Neuronal stem cell (in vitro differentiated cells): Measurements from ENCODE around the gene CYP27A1.

Experiments
- DNase-seq: peaks from one replicate; pipeline ENCODE4 v3.0.0-alpha.2; 2013; ENCODE audit warnings: low spot score
- H2AFZ ChIP-seq: one replicate; pipeline ENCODE4 v1.6.1; 2013; ENCODE audit warnings: mild to moderate bottlenecking, low read length, inconsistent platforms
- H2AK5ac ChIP-seq: 2 replicates; pipeline ENCODE4 v1.6.1; 2013; ENCODE audit warnings: low read depth, mild to moderate bottlenecking, inconsistent platforms, low read length, moderate library complexity, mixed read lengths
- H2BK120ac ChIP-seq: 2 replicates; pipeline ENCODE4 v1.6.1; 2013; ENCODE audit warnings: low read depth, mild to moderate bottlenecking, inconsistent platforms, low read length, moderate library complexity, mixed read lengths
- H2BK12ac ChIP-seq: one replicate; pipeline ENCODE4 v1.6.1; 2013; ENCODE audit warnings: low read length, inconsistent platforms
- H2BK15ac ChIP-seq: 2 replicates; pipeline ENCODE4 v1.6.1; 2013; ENCODE audit warnings: mild to moderate bottlenecking, low read length, inconsistent platforms, mixed read lengths
- H2BK5ac ChIP-seq: one replicate; pipeline ENCODE4 v1.6.1; 2013; ENCODE audit warnings: inconsistent platforms, mild to moderate bottlenecking, low read length, moderate library complexity
- H3K14ac ChIP-seq: one replicate; pipeline ENCODE4 v1.6.1; 2013; ENCODE audit warnings: low read length, inconsistent platforms
- H3K18ac ChIP-seq: 2 replicates; pipeline ENCODE4 v1.6.1; 2013; ENCODE audit warnings: low read length, inconsistent platforms
- H3K23ac ChIP-seq: 2 replicates; pipeline ENCODE4 v1.6.1; 2013; ENCODE audit warnings: low read depth, mild to moderate bottlenecking, mixed read lengths, low read length, inconsistent platforms; ENCODE audit not compliant: poor library complexity
- H3K27ac ChIP-seq: replicated peaks from 3 replicates; pipeline ENCODE4 v1.5.1; 2013; ENCODE audit warnings: low read length, inconsistent platforms
- H3K27me3 ChIP-seq, 3 experiments: 2 replicates each; pipeline ENCODE4 v1.6.1; 2013; ENCODE audit warnings: low read length in 3 of 3, mild to moderate bottlenecking in 2 of 3, inconsistent platforms in 1 of 3, low read depth in 1 of 3, mixed read lengths in 1 of 3, moderate library complexity in 1 of 3; ENCODE audit not compliant: control insufficient read depth in 3 of 3, insufficient read depth in 3 of 3
- H3K36me3 ChIP-seq, 2 donors: replicated peaks in 1 of 2; 2 replicates each; pipeline ENCODE4 v1.6.1; 2013; ENCODE audit warnings: low read length in 2 of 2; ENCODE audit not compliant: control insufficient read depth in 2 of 2, insufficient read depth in 2 of 2
- H3K4ac ChIP-seq: 2 replicates; pipeline ENCODE4 v1.6.1; 2013; ENCODE audit warnings: inconsistent platforms, mild to moderate bottlenecking, low read length, moderate library complexity
- H3K4me1 ChIP-seq, 2 donors: 1 replicate in 1 of 2; 2 replicates in 1 of 2; pipeline ENCODE4 v1.6.1; 2013; ENCODE audit warnings: low read length in 2 of 2, low read depth in 1 of 2; ENCODE audit not compliant: control insufficient read depth in 2 of 2, insufficient read depth in 1 of 2
- H3K4me2 ChIP-seq: one replicate; pipeline ENCODE4 v1.6.1; 2013; ENCODE audit warnings: mild to moderate bottlenecking, low read length, inconsistent platforms; ENCODE audit not compliant: insufficient read depth, poor library complexity, severe bottlenecking
- H3K4me3 ChIP-seq, 2 donors: 2 replicates each; pipeline ENCODE4 v1.5.1; 2013; ENCODE audit warnings: low read length in 2 of 2, mild to moderate bottlenecking in 2 of 2, inconsistent platforms in 1 of 2, moderate library complexity in 1 of 2
- H3K79me1 ChIP-seq: one replicate; pipeline ENCODE4 v1.6.1; 2013; ENCODE audit warnings: low read depth, mild to moderate bottlenecking, inconsistent platforms, low read length, moderate library complexity
- H3K9ac ChIP-seq: one replicate; pipeline ENCODE4 v1.6.1; 2013; ENCODE audit warnings: mild to moderate bottlenecking, low read depth, low read length, inconsistent platforms; ENCODE audit not compliant: poor library complexity
- H3K9me3 ChIP-seq, 2 donors: replicated peaks in 1 of 2; 2 replicates each; pipeline versions ENCODE3 to v1.6.1; 2013; ENCODE audit warnings: low read length in 2 of 2, mild to moderate bottlenecking in 2 of 2, inconsistent platforms in 1 of 2, low read depth in 1 of 2, mixed read lengths in 1 of 2, moderate library complexity in 1 of 2; ENCODE audit not compliant: control insufficient read depth in 2 of 2, insufficient read depth in 1 of 2
- H4K8ac ChIP-seq: one replicate; pipeline ENCODE4 v1.6.1; 2013; ENCODE audit warnings: low read depth, mild to moderate bottlenecking, inconsistent platforms, low read length, moderate library complexity
- H4K91ac ChIP-seq: one replicate; pipeline ENCODE4 v1.6.1; 2013; ENCODE audit warnings: low read length, low read depth, mild to moderate bottlenecking, inconsistent platforms; ENCODE audit not compliant: poor library complexity
- WGBS, 2 donors: extraction: QIAGEN DNeasy Blood & Tissue Kit; methylation state at CpG; one replicate each; pipeline ENCODE4 v1.1.7; 2013; ENCODE audit warnings: missing lambda C conversion rate in 2 of 2, mixed read lengths in 1 of 2; ENCODE audit not compliant: insufficient read length in 2 of 2, insufficient replicate concordance in 1 of 2; ENCODE audit errors: extremely low coverage in 2 of 2; 5-methylcytosine and 5-hydroxymethylcytosine counted together

The CYP27A1 gene

DNA sequence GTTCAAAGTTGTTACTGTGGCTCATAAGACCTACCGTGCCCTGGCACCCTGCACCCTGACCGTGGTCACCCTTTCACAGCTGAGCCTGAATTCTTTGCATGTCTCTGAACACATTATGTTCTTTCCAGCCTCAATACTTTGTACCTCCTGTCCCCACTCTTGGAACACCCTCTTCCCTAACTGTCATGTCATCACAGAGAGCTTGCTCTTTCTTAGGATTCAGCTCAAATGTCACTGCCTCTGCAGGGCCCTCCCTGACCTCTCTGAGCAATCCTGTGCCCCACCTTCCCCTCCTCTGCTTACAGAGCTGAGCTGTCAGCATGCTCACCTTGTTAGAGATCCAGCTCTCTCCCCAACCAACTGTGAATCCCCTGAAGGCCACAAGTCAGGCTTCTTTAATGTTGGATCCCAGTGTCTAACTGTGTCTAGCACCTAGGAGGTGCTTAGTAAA is 34.6 kb downstream of the CYP27A1 start:
- Histone ChIP-seq H3K4me1 (no peaks in the 10 kb centered on the region), H3K79me1 (no peaks in the 10 kb centered on the region), H3K14ac (peak overlapping the region; percentile 47), H2BK15ac (no peak overlapping the region), H2BK120ac (no peak overlapping the region), H2BK12ac (no peak overlapping the region), H3K36me3 (no peaks in the 10 kb centered on the region), H2AK5ac (no peak overlapping the region), H4K8ac (no peak overlapping the region), H2AFZ (no peak overlapping the region), H3K27me3 (peaks cover 0 to 2% (median 0%) of the 10 kb centered on the region in 3 experiments), H3K4me3 (no peak overlapping the region), H3K9ac (no peak overlapping the region), H3K18ac (no peak overlapping the region), H2BK5ac (no peak overlapping the region), H3K4me2 (no peak overlapping the region), H3K4ac (no peak overlapping the region), H3K23ac (no peak overlapping the region), H3K9me3 (no peaks in the 10 kb centered on the region), H3K27ac (no peak overlapping the region), H4K91ac (no peak overlapping the region)
- WGBS, 2 donors, result no CpG with 5 or more reads among the region's 2 CpGs
- DNase-seq, result no peak

DNA sequence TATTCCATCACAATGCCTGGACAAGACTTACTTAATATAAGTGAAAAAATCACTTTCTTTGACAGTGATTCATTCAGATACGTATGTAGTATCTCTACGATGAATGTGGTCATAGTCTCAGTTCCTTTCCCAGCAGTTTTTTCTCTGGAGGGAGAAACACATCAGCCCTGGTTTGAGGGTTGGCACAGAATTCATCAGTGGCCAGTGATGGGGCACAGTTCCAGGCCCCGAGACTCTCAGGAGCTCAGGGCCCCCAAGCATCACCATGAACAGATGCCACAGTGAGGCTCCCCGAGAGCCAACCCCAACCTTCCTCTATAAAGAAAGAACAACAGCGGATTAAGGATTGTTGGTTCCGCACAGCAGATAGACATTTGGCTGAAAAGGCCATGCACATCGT is 37.1 kb downstream of the CYP27A1 start:
- Histone ChIP-seq H2BK15ac (no peak overlapping the region), H3K27ac (no peak overlapping the region), H3K23ac (no peak overlapping the region), H3K4ac (no peak overlapping the region), H3K9me3 (no peaks in the 10 kb centered on the region), H2AFZ (no peak overlapping the region), H2BK5ac (no peak overlapping the region), H3K4me2 (no peak overlapping the region), H2BK12ac (no peak overlapping the region), H4K91ac (no peak overlapping the region), H2BK120ac (no peak overlapping the region), H3K27me3 (peaks cover 0 to 12% (median 0%) of the 10 kb centered on the region in 3 experiments), H4K8ac (no peak overlapping the region), H3K14ac (no peak overlapping the region), H2AK5ac (no peak overlapping the region), H3K4me1 (no peaks in the 10 kb centered on the region), H3K9ac (no peak overlapping the region), H3K18ac (no peak overlapping the region), H3K36me3 (no peaks in the 10 kb centered on the region), H3K79me1 (no peaks in the 10 kb centered on the region), H3K4me3 (no peak overlapping the region)
- DNase-seq, result no peak
- no CpG with 5 or more reads among the region's 7 CpGs for WGBS, 2 donors

DNA sequence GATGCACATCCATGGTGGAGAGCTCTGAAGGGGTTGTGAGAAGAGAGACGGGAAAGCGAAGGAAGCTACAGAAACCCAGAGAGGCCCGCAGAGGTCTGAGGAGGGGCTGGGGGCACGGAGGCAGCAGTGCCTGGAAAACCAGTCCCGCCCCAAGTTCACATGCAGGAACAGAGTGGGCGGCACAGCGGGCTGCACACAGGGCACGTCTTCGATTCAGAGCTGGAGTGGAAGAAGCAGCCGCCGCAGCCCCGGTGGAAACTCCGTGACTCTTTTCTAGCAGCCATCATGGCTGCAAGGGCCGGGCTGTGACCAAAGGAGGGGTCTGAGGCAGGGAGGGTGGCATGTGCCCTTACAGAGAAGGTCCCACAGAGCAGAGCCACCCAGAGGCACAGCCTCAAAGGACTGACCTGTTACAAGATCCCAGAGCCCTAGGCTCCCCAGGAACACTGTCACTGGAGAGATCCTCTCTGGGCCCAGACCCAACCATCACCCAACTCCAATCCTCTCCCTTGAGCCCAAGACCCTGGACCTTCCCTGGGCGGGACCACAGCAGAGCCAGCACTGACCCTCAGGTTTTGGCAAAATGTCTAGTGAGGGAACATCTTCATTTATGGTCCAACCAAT is 38.9 kb downstream of the CYP27A1 start:
- H3K79me1 ChIP-seq, result no peaks in the 10 kb centered on the region
- peak overlapping the region; percentile 32 for H3K23ac ChIP-seq
- H3K27ac ChIP-seq, result no peak overlapping the region
- no peak overlapping the region for H3K14ac ChIP-seq
- H3K4ac ChIP-seq, result no peak overlapping the region
- no peak overlapping the region for H2BK5ac ChIP-seq
- no peak overlapping the region for H3K4me2 ChIP-seq
- no peak overlapping the region for H4K8ac ChIP-seq
- no peak overlapping the region for H2AFZ ChIP-seq
- H4K91ac ChIP-seq, result no peak overlapping the region
- H3K36me3 ChIP-seq, result no peaks in the 10 kb centered on the region
- H2AK5ac ChIP-seq, result no peak overlapping the region
- no peak overlapping the region for H2BK12ac ChIP-seq
- no peak overlapping the region for H3K4me3 ChIP-seq
- no peaks in the 10 kb centered on the region for H3K4me1 ChIP-seq
- H3K18ac ChIP-seq, result no peak overlapping the region
- no peak overlapping the region for H2BK120ac ChIP-seq
- no peak overlapping the region for H2BK15ac ChIP-seq
- DNase-seq, result no peak
- H3K27me3 ChIP-seq, result peaks cover 0 to 10% (median 0%) of the 10 kb centered on the region in 3 experiments
- WGBS, 2 donors, result no CpG with 5 or more reads among the region's 15 CpGs
- H3K9ac ChIP-seq, result no peak overlapping the region
- H3K9me3 ChIP-seq, result no peaks in the 10 kb centered on the region

DNA sequence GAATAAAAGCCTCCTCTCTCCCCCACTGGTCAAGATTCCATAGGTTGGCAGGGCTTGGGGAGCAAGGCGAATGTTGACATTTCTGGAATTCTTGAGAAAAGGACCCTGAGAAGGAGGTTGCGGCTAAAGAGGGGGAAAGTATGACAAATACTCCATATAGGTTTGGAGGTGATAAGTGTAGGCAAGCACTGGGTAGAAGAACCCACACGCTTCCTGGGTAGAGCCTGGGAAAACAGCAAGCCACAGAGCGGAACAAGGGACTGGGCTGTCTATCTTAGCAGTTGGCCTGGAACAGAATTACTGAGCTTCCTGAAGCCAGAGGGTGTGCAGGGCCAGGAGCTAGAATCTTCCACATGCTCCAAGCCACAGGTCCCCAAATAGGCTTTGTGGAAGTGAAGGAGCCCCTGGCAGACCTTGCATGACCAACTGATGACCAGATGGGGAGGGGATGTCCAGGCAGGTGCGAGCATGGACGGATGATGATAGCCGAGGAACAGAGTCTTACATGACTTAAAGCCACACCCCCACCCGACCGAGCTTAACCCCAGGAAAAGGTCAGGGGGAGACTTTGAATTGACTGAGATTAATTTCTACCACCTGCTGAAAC is 39.8 kb downstream of the CYP27A1 start:
- Histone ChIP-seq H3K23ac (no peak overlapping the region), H3K36me3 (no peaks in the 10 kb centered on the region), H3K27me3 (peaks cover 0 to 10% (median 0%) of the 10 kb centered on the region in 3 experiments), H2BK15ac (no peak overlapping the region), H4K8ac (no peak overlapping the region), H3K79me1 (no peaks in the 10 kb centered on the region), H3K4me1 (no peaks in the 10 kb centered on the region), H3K4me3 (no peak overlapping the region), H3K18ac (no peak overlapping the region), H2BK120ac (no peak overlapping the region), H2BK12ac (no peak overlapping the region), H2BK5ac (no peak overlapping the region), H2AK5ac (no peak overlapping the region), H3K27ac (no peak overlapping the region), H3K9me3 (no peaks in the 10 kb centered on the region), H3K14ac (no peak overlapping the region), H4K91ac (no peak overlapping the region), H3K9ac (no peak overlapping the region), H3K4ac (no peak overlapping the region), H3K4me2 (no peak overlapping the region), H2AFZ (no peak overlapping the region)
- WGBS, 2 donors, result no CpG with 5 or more reads among the region's 9 CpGs
- DNase-seq, result no peak
